Gastrocnemius medialis (tissue), 4 donors: ENCODE data around the gene PRUNE2. TPM values are rescaled to one million over a fixed set of nuclear protein-coding genes. Genes with fewer than 3 reads are reported as not detected.

Experiments used
- ATAC-seq, 2 donors: fragments of 150-250 bp; one replicate each; pipeline ENCODE4 v1.9.1; 2016
- DNase-seq, 2 donors: peaks; one replicate each; pipeline ENCODE4 v3.0.0-alpha.2; 2019
- H3K27ac ChIP-seq, 4 donors: fragments of 200-600 bp; sonication (generic); 1 replicate in 1 of 4; 2 replicates in 3 of 4; pipeline ENCODE4 v1.5.1; 2016 to 2018; ENCODE audit warnings: mild to moderate bottlenecking in 2 of 4, moderate library complexity in 1 of 4
- H3K27me3 ChIP-seq, 3 donors: fragments of 200-600 bp; sonication (generic) in 2 of 3; 1 replicate in 1 of 3; 2 replicates in 2 of 3; pipeline versions ENCODE4 v1.5.1 to v1.6.0; 2016 to 2019; ENCODE audit warnings: mild to moderate bottlenecking in 1 of 3, moderate library complexity in 1 of 3
- H3K36me3 ChIP-seq, 2 donors: fragments of 200-600 bp; sonication (generic) in 1 of 2; one replicate each; pipeline ENCODE4 v1.5.1; 2017 to 2018
- H3K4me1 ChIP-seq, 2 donors: fragments of 200-600 bp; sonication (generic) in 1 of 2; one replicate each; pipeline ENCODE4 v1.5.1; 2016 to 2017; ENCODE audit warnings: mild to moderate bottlenecking in 2 of 2
- H3K4me3 ChIP-seq, 4 donors: fragments of 200-600 bp; sonication (generic) in 3 of 4; 1 replicate in 1 of 4; 2 replicates in 3 of 4; pipeline ENCODE4 v1.5.1; 2016 to 2019; ENCODE audit warnings: mild to moderate bottlenecking in 2 of 4
- H3K9me3 ChIP-seq, 3 donors: fragments of 200-600 bp; sonication (generic) in 2 of 3; 1 replicate in 1 of 3; 2 replicates in 2 of 3; pipeline ENCODE4 v1.5.1; 2016 to 2019
- POLR2A ChIP-seq, 2 donors: fragments of 450-650 bp; IDR thresholded peaks; one replicate each; pipeline ENCODE4 v1.6.1; 2017; ENCODE audit warnings: antibody characterized with exemption in 2 of 2, mild to moderate bottlenecking in 2 of 2, moderate library complexity in 2 of 2
- in situ Hi-C, 4 donors: fragments of 200-750 bp; cut with MboI; loops; one replicate each; pipeline versions ENCODE4 v1.15.0 to v1.8.0; 2017; ENCODE audit warnings: low sequenced_read_pairs in 4 of 4
- intact Hi-C: fragments of 100-400 bp; cut with DNase I; formaldehyde crosslinking; loops from one replicate; pipeline ENCODE4 v1.15.1; 2023; ENCODE audit warnings: low total_unique reads
- total RNA-seq, 4 donors: library from RNA; depleted of rRNA; stranded (reverse); fragments of >200 nt; gene quantifications; one replicate each; pipeline versions ENCODE4 v1.1.0 to v1.2.3, GENCODE V29; 2016
- TF ChIP-seq, protein P1 (sequence below), 5 experiments: fragments of 450-650 bp in 3 of 5; fragments of 200-600 bp in 2 of 5; sonication (generic) in 2 of 5; IDR thresholded peaks in 4 of 5; conservative IDR thresholded peaks in 1 of 5; 1 replicate in 4 of 5; 2 replicates in 1 of 5; pipeline ENCODE4 v1.5.1; 2016 to 2019; ENCODE audit warnings: antibody characterized with exemption in 5 of 5, mild to moderate bottlenecking in 3 of 5, moderate library complexity in 3 of 5

The PRUNE2 gene
- total RNA-seq, 4 donors from 2014 or later, result 1.6 to 43.5 (median 11.0) TPM

DNA sequence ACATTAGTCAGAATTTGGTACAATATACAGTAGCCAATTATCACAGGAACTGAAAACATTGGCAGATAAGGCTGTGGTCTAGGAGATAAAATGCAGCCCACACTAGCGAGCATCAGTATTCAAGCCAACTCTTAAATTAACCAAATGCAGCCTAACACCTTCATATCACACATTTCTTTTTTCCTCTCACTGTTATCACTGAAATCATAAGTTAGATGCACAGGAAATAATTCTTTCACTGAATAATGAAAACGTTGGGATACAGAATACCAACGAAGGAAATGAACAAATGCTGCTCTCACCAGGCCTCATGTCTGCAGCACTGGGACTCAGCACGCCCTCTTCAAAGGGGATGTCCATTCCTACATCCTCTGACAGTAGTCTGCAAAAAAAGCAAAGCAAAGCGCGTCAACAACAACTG is 250.8 kb downstream of the PRUNE2 start:
- Histone ChIP-seq H3K27ac (no peak overlapping the region), H3K4me1 (peaks cover 0 to 4% of the 10 kb centered on the region in 2 donors), H3K4me3 (no peak overlapping the region), H3K36me3 (no peaks in the 10 kb centered on the region), H3K27me3 (no peaks in the 10 kb centered on the region), H3K9me3 (no peaks in the 10 kb centered on the region)
- intact Hi-C loops, result loop anchor here (5.0 kb wide), 1 partner anchor 208 kb away; no protein-coding TSS in a partner anchor
- DNase-seq (no peak), ATAC-seq (no peak)
- in situ Hi-C loops, result loop anchor here in 1 of 4 donors (10.0 kb wide), 1 partner anchor 200 kb away; the partner anchor contains the start of gene GCNT1
- TF ChIP-seq, protein P1, sequence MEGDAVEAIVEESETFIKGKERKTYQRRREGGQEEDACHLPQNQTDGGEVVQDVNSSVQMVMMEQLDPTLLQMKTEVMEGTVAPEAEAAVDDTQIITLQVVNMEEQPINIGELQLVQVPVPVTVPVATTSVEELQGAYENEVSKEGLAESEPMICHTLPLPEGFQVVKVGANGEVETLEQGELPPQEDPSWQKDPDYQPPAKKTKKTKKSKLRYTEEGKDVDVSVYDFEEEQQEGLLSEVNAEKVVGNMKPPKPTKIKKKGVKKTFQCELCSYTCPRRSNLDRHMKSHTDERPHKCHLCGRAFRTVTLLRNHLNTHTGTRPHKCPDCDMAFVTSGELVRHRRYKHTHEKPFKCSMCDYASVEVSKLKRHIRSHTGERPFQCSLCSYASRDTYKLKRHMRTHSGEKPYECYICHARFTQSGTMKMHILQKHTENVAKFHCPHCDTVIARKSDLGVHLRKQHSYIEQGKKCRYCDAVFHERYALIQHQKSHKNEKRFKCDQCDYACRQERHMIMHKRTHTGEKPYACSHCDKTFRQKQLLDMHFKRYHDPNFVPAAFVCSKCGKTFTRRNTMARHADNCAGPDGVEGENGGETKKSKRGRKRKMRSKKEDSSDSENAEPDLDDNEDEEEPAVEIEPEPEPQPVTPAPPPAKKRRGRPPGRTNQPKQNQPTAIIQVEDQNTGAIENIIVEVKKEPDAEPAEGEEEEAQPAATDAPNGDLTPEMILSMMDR (IDR thresholded peaks at IDR 0.05 in 4 of 5, conservative IDR thresholded peaks at IDR 0.05 in 1 of 5), result no peak
- TF ChIP-seq POLR2A (IDR thresholded peaks at IDR 0.05), result no peak

DNA sequence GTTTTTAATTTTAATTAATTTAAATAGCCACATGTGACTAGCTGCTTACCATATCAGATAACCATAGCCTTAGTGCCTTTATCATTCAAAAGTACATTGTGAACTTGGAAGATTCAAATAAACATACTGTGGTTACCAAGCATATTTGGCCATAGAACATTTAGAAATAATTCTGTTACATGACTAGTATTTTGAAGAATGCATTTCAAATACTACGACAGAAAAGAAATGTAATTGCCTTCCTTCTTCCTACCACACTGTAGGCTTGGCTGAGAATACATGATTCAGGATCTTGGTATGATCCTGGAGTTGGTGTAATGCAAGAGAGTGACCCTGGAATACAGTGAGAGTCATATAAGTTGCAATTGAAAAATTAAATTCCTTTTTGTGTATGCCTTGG is 251.3 kb downstream of the PRUNE2 start:
- Histone ChIP-seq H3K27ac (no peak overlapping the region), H3K27me3 (no peaks in the 10 kb centered on the region), H3K9me3 (no peaks in the 10 kb centered on the region), H3K4me3 (no peak overlapping the region), H3K4me1 (peaks cover 0 to 4% of the 10 kb centered on the region in 2 donors), H3K36me3 (no peaks in the 10 kb centered on the region)
- TF ChIP-seq, protein P1 (IDR thresholded peaks at IDR 0.05 in 4 of 5, conservative IDR thresholded peaks at IDR 0.05 in 1 of 5), result no peak
- TF ChIP-seq POLR2A (IDR thresholded peaks at IDR 0.05), result no peak
- in situ Hi-C loops, result loop anchor here in 1 of 4 donors (10.0 kb wide), 1 partner anchor 200 kb away; the partner anchor contains the start of gene GCNT1
- no peak for DNase-seq
- intact Hi-C loops, result no loop called here
- no peak for ATAC-seq

DNA sequence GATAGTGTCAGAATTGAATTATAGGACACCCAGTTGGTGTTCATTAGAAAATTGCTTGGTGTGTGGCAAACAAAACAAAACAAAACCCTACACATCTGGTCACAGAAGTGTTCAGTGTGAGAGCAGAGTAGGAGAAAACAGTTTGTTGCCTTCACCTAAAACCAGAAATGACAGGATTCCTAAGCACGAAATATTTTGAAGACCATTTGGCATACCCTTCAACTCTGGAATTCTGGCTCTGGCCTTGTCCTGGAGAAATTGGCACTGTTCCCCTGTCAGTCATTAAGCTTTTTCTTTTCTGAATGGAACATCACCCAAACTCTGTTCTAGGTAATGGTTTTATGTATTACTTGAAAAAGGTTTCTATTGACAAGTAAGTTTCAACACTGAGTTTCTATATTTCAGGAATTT is 251.9 kb downstream of the PRUNE2 start:
- intact Hi-C loops, result no loop called here
- no peak for TF ChIP-seq POLR2A (IDR thresholded peaks at IDR 0.05)
- TF ChIP-seq, protein P1 (IDR thresholded peaks at IDR 0.05 in 4 of 5, conservative IDR thresholded peaks at IDR 0.05 in 1 of 5), result no peak
- ATAC-seq (no peak), DNase-seq (no peak)
- no peaks in the 10 kb centered on the region for H3K27me3 ChIP-seq
- in situ Hi-C loops, result loop anchor here in 1 of 4 donors (10.0 kb wide), 1 partner anchor 199 kb away; the partner anchor contains the start of gene GCNT1
- H3K9me3 ChIP-seq, result no peaks in the 10 kb centered on the region
- H3K4me3 ChIP-seq, result no peak overlapping the region
- H3K4me1 ChIP-seq, result peaks cover 0 to 4% of the 10 kb centered on the region in 2 donors
- H3K27ac ChIP-seq, result no peak overlapping the region
- no peaks in the 10 kb centered on the region for H3K36me3 ChIP-seq

DNA sequence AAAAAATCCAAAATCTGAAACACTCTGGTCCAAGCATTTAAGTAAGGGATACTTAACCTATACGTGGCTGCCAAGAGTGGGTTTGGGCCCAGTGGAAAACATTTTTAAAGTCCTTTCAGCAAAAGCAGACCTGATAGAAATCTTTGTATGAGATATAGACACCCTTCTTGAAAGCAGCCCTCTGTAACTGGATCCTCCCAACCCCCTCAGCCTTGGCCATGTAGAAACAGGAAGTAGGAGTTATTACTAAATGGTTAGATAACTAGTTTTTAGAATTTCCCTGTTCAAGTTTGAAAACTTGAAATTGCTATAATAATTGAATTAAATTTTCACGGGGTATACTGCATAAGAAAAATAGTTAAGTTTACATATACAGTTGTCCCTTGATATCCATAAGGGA is 253.0 kb downstream of the PRUNE2 start:
- in situ Hi-C loops (loop anchor here in 1 of 4 donors (10.0 kb wide), 1 partner anchor 198 kb away; the partner anchor contains the start of gene GCNT1), intact Hi-C loops (no loop called here)
- no peaks in the 10 kb centered on the region for H3K27me3 ChIP-seq
- H3K27ac ChIP-seq, result no peak overlapping the region
- peak in 1 of 2 donors; percentile 26 for DNase-seq
- no peaks in the 10 kb centered on the region for H3K9me3 ChIP-seq
- peak in 1 of 2 donors; percentile 41 for ATAC-seq
- H3K36me3 ChIP-seq, result no peaks in the 10 kb centered on the region
- peaks cover 0 to 4% of the 10 kb centered on the region in 2 donors for H3K4me1 ChIP-seq
- TF ChIP-seq POLR2A (IDR thresholded peaks at IDR 0.05), result no peak
- TF ChIP-seq, protein P1 (IDR thresholded peaks at IDR 0.05 in 4 of 5, conservative IDR thresholded peaks at IDR 0.05 in 1 of 5), result no peak
- H3K4me3 ChIP-seq, result no peak overlapping the region
